ENCODE measurements around the gene SNN.

- TF ChIP-seq POLR2A (IDR thresholded peaks at IDR 0.05; ENCODE audit: low read depth, low read length) = no peak
- no peak for TF ChIP-seq TAF1 (IDR thresholded peaks at IDR 0.05; ENCODE audit: low read depth, low read length)
- TF ChIP-seq SPI1 (IDR thresholded peaks at IDR 0.05; ENCODE audit: low read depth, low read length) = no peak
Observed at GRCh38 chr16:11719171-11719570, 50.9 kb downstream of the SNN start.
